Measurements from ENCODE around the gene IGF2BP2.

DNA sequence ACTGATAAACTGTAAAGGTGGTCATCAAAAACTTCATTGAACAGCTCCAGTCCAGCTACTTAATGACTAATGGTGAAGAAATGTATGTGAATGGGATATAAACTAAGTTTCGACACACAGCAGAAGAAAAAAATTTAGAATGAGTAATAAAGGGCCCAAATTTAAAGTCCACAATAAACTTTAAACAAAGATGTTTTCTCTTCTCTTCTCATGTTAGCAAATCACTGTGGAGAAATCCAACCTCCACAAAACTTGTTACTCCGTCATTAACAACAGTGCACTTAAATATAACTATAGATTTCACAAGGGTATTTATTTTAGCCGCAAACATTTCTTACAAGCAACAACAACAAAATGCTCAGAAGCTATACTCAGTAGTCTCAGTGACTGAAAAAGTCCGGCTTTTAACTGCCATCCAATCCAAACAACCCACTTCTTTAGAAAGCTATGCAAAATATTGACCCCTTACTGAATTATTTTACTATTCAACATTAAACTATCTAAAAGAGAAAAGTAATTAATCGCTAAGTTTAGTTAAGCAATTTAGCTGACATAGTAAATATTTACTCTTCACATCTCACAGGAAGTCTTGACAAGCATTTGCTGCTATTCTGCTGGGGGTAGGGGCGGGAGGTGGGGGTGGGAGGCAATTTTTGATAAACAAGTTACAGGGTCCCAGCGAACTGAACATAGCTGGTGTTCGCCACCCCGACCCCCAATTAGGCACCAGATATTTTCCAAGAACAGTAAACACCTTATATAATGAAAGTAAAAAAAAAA is 2.4 kb downstream of the IGF2BP2 start:
- TF ChIP-seq, protein P1, sequence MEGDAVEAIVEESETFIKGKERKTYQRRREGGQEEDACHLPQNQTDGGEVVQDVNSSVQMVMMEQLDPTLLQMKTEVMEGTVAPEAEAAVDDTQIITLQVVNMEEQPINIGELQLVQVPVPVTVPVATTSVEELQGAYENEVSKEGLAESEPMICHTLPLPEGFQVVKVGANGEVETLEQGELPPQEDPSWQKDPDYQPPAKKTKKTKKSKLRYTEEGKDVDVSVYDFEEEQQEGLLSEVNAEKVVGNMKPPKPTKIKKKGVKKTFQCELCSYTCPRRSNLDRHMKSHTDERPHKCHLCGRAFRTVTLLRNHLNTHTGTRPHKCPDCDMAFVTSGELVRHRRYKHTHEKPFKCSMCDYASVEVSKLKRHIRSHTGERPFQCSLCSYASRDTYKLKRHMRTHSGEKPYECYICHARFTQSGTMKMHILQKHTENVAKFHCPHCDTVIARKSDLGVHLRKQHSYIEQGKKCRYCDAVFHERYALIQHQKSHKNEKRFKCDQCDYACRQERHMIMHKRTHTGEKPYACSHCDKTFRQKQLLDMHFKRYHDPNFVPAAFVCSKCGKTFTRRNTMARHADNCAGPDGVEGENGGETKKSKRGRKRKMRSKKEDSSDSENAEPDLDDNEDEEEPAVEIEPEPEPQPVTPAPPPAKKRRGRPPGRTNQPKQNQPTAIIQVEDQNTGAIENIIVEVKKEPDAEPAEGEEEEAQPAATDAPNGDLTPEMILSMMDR (IDR thresholded peaks at IDR 0.05), result no peak
- no peak for TF ChIP-seq POLR2AphosphoS5 (IDR thresholded peaks at IDR 0.05)
